K562 (cell line): Measurements from ENCODE around the gene SNRNP70. TPM values are rescaled to one million over a fixed set of nuclear protein-coding genes. Genes with fewer than 3 reads are reported as not detected.

Source experiments
- ARID1B ChIP-seq: fragments of 450-650 bp; IDR thresholded peaks from 2 replicates; pipeline ENCODE4 v1.6.1; 2016; ENCODE audit warnings: antibody characterized with exemption, mild to moderate bottlenecking, inconsistent platforms
- CBFB ChIP-seq: sonication (generic); formaldehyde crosslinking; IDR thresholded peaks from 2 replicates; pipeline ENCODE4 v1.4.0; 2020; ENCODE audit warnings: mild to moderate bottlenecking, missing genetic modification reagents
- CC2D1A ChIP-seq: fragments of 450-650 bp; IDR thresholded peaks from 2 replicates; pipeline ENCODE4 v1.6.1; 2017; ENCODE audit warnings: mild to moderate bottlenecking
- CHD2 ChIP-seq: IDR thresholded peaks from 2 replicates; pipeline ENCODE4 v1.6.1; 2011; ENCODE audit warnings: low read depth, low read length
- DEAF1 ChIP-seq: fragments of 450-650 bp; formaldehyde crosslinking; IDR thresholded peaks from 2 replicates; pipeline ENCODE4 v1.4.0; 2020; ENCODE audit warnings: mild to moderate bottlenecking, moderate library complexity
- DPF2 ChIP-seq: fragments of 450-650 bp; IDR thresholded peaks from 2 replicates; pipeline ENCODE4 v1.6.1; 2016
- HDAC1 ChIP-seq, 2 experiments: fragments of 450-650 bp; IDR thresholded peaks; 2 replicates each; pipeline ENCODE4 v1.6.1; 2016 to 2017; ENCODE audit warnings: inconsistent platforms in 1 of 2, mild to moderate bottlenecking in 1 of 2, moderate library complexity in 1 of 2
- KLF13 ChIP-seq: fragments of 450-650 bp; IDR thresholded peaks from 2 replicates; pipeline ENCODE4 v1.6.1; 2016; ENCODE audit warnings: missing genetic modification characterization, low read depth, mild to moderate bottlenecking, missing compliant biosample characterization, moderate library complexity, borderline replicate concordance
- LARP7 ChIP-seq: fragments of 450-650 bp; IDR thresholded peaks from 2 replicates; pipeline ENCODE4 v1.6.1; 2016
- LEF1 ChIP-seq: fragments of 450-650 bp; IDR thresholded peaks from 2 replicates; pipeline ENCODE4 v1.6.1; 2016; ENCODE audit warnings: mild to moderate bottlenecking
- MLX ChIP-seq, 2 experiments: fragments of 450-650 bp in 1 of 2; sonication (generic) in 1 of 2; formaldehyde crosslinking; conservative IDR thresholded peaks; 2 replicates each; pipeline versions ENCODE4 v1.4.0 to v1.8.1; 2020 to 2022; ENCODE audit warnings: mild to moderate bottlenecking in 1 of 2, missing genetic modification reagents in 1 of 2
- MTA1 ChIP-seq: fragments of 450-650 bp; IDR thresholded peaks from 2 replicates; pipeline ENCODE4 v1.6.1; 2017; ENCODE audit warnings: borderline replicate concordance
- NFIC ChIP-seq: fragments of 450-650 bp; IDR thresholded peaks from 2 replicates; pipeline ENCODE4 v1.6.1; 2017; ENCODE audit warnings: mild to moderate bottlenecking, inconsistent platforms
- NFRKB ChIP-seq: fragments of 450-650 bp; IDR thresholded peaks from 2 replicates; pipeline ENCODE4 v1.6.1; 2016; ENCODE audit warnings: low read depth
- NRF1 ChIP-seq, 2 experiments: fragments of 450-650 bp; IDR thresholded peaks in 1 of 2; conservative IDR thresholded peaks in 1 of 2; 2 replicates each; pipeline ENCODE4 v1.6.1; 2014; ENCODE audit warnings: mild to moderate bottlenecking in 2 of 2
- SMARCA4 ChIP-seq: fragments of 450-650 bp; IDR thresholded peaks from 2 replicates; pipeline ENCODE4 v1.6.1; 2016
- SREBF1 ChIP-seq: fragments of 150-350 bp; IDR thresholded peaks from 2 replicates; pipeline ENCODE4 v1.6.1; 2014; ENCODE audit warnings: antibody characterized with exemption, low read depth, low read length, borderline replicate concordance
- STAT5A ChIP-seq: IDR thresholded peaks from 2 replicates; pipeline ENCODE4 v1.6.1; 2012; ENCODE audit warnings: low read length, inconsistent platforms, borderline replicate concordance
- TCF7 ChIP-seq: sonication (generic); IDR thresholded peaks from 2 replicates; pipeline ENCODE4 v1.6.1; 2016; ENCODE audit warnings: antibody characterized with exemption, borderline replicate concordance
- TFAP4 ChIP-seq: sonication (generic); formaldehyde crosslinking; IDR thresholded peaks from 2 replicates; pipeline ENCODE4 v1.8.0; 2022; ENCODE audit warnings: missing genetic modification reagents, mild to moderate bottlenecking, moderate library complexity, borderline replicate concordance
- ZNF121 ChIP-seq: sonication (generic); formaldehyde crosslinking; conservative IDR thresholded peaks from 2 replicates; pipeline ENCODE4 v1.8.0; 2022; ENCODE audit warnings: missing genetic modification reagents
- ZNF175 ChIP-seq: fragments of 200-800 bp; sonication (Bioruptor generic); IDR thresholded peaks from 2 replicates; pipeline ENCODE4 v1.6.1; 2016; ENCODE audit warnings: low read depth, mild to moderate bottlenecking, missing genetic modification characterization, missing compliant biosample characterization
- polyA plus RNA-seq, 8 experiments: library from polyadenylated mRNA; depleted of rRNA in 4 of 8; stranded (reverse) in 5 of 8; unstranded in 3 of 8; fragments of >200 nt; fragmentation: Nextera tagmentation in 2 of 8; fragmentation: Illumina TruSeq in 1 of 8; extraction: Ambion mirVana in 2 of 8; extraction: Trizol in 1 of 8; gene quantifications; 2 replicates each; pipeline versions ENCODE4 v1.2.1 to v1.2.3, GENCODE V29; 2011 to 2014; ENCODE audit warnings: inconsistent platforms in 1 of 8, missing spikeins in 1 of 8
- total RNA-seq, 7 experiments: library from RNA; depleted of rRNA in 6 of 7; stranded (reverse); fragments of >200 nt in 6 of 7; fragmentation: Illumina TruSeq in 2 of 7; extraction: Trizol in 2 of 7; gene quantifications; 2 replicates each; pipeline versions ENCODE4 v1.2.1 to v1.2.3, GENCODE V29; 2011 to 2021; ENCODE audit warnings: low replicate concordance in 1 of 7

Gene SNRNP70
- total and polyA plus RNA-seq, 9 of the 15 experiments (the other 6 are each of a cell fraction or from before 2014, with no cell fraction given), result 2.8 to 496 (median 136) TPM

- no peak for TF ChIP-seq STAT5A
- TF ChIP-seq LARP7, result peak; percentile 51; the same call in 1 of the 2 replicates
- peak; percentile 17; the same call in 1 of the 2 replicates for TF ChIP-seq NFIC
- TF ChIP-seq NFRKB, result no peak
- TF ChIP-seq NRF1 (conservative IDR thresholded peaks at IDR 0.05 in 1 of 2, IDR thresholded peaks at IDR 0.05 in 1 of 2), result peak; percentile 26 to 38; a peak in 1 of 4 replicates
- peak; percentile 45; the same call in 1 of the 2 replicates for TF ChIP-seq TFAP4 (CRISPR knock-in tag)
- TF ChIP-seq KLF13 (tag), result no peak
- TF ChIP-seq TCF7, result no peak
- TF ChIP-seq ZNF175 (CRISPR knock-in tag), result no peak
- TF ChIP-seq DPF2, result peak; percentile 67
- no peak for TF ChIP-seq CBFB
- peak; percentile 54; the same call in 1 of the 2 replicates for TF ChIP-seq MTA1
- TF ChIP-seq CHD2, result no peak
- TF ChIP-seq LEF1, result 0 out of 2 replicates have a peak, but pooled peaks have one; percentile 31
- TF ChIP-seq SREBF1, result no peak
- TF ChIP-seq SMARCA4, result peak; percentile 30; the same call in 1 of the 2 replicates
- peak; percentile 21; the same call in 1 of the 2 replicates for TF ChIP-seq ARID1B
- TF ChIP-seq CC2D1A, result 0 out of 2 replicates have a peak, but pooled peaks have one; percentile 28
- TF ChIP-seq DEAF1 (CRISPR knock-in tag), result no peak
- no peak for TF ChIP-seq MLX (CRISPR knock-in tag; conservative IDR thresholded peaks at IDR 0.05)
- no peak for TF ChIP-seq ZNF121
- 0 out of 4 replicates have a peak, but pooled peaks of 1 of the 2 experiments have one; percentile 37 for TF ChIP-seq HDAC1 (IDR thresholded peaks at IDR 0.05)
Measured at GRCh38 chr19:49073514-49074378, 11.5 kb upstream of the SNRNP70 start (continued).
